Inflammatory macrophage treated with lipopolysaccharide for 1 hour (primary cell): Measurements from ENCODE around the gene TRAPPC10.
A peak's percentile ranks its signal among the peaks of the same experiment; 100 is the strongest.

Experiments used
- DNase-seq, 2 donors: peaks; one replicate each; pipeline ENCODE4 v3.0.0-alpha.2; 2020 to 2022

TRAPPC10 gene

DNA sequence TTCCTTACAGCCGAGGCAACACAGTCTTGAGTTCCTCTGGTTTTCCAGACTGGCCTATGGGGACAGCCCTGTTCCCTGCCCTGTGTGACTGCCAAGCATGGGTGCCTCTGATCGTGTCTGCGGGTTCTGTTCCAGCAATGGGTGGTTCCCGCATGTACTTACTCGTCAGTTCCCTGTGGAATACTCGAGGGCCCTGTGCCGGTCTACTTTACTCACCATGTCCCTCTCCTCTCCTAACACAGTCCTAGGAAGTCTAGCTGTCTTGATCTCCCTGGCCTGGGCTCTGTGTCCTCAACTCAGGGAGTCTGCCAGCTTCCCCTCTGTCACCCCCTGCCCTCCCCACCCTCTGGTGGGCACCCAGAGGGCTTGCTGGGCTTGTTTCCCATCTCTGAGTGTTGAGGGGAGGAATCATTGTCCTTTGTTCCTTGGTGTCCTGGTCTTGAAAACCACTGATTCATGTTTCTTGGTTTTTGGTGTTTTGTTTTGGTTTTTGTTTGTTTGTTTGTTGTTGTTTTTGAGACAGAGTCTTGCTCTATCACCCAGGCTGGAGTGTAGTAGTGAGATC is 36.0 kb downstream of the TRAPPC10 start:
- no peak for DNase-seq

- no peak for DNase-seq
Observed at GRCh38 chr21:44049182-44049581, 37.1 kb downstream of the TRAPPC10 start.

DNA sequence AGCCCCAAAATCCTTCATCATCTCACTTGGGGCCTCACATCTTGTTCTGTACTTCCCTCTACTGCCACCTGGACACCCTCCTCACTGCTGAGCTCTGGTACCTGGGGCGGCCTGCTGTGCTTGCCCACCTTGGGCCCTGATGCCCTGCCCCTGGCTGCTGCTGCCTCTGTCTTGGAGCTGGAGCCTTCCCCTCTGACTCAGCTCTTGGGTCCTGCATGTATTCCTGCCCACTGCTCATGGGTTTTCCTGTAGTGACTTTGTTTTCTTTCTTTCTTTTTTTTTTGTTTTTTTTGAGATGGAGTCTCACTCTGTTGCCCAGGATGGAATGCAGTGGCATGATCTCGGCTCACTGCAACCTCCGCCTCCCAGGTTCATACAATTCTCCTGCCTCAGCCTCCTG is 37.5 kb downstream of the TRAPPC10 start:
- DNase-seq: no peak

GRCh38 chr21:44050276-44050675 is 38.2 kb downstream of the TRAPPC10 start:
- no peak for DNase-seq

DNA sequence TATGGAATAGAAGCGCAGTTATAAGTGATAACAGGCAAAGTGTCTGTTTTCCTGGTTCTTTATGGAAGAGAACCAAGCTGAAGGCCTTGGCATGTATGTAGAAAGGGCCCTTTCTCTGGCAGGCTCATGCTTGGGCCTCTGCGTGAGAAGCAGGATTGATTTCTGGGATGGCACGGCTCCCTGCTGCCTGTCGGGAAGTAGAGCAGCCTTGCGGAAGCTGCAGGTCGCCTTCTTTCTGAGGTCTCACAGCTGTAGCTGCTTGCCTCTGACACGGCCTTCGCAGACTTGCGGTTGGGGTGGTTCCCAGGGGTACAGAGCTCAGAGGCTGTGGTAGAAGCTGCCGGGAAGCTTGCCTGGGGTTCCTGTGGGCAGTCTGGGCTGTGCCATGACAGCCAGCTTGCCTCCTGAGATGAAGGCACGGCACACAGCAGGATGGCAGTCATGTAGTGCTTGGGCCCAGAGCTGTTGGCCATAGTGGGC is 39.4 kb downstream of the TRAPPC10 start:
- no peak for DNase-seq

DNA sequence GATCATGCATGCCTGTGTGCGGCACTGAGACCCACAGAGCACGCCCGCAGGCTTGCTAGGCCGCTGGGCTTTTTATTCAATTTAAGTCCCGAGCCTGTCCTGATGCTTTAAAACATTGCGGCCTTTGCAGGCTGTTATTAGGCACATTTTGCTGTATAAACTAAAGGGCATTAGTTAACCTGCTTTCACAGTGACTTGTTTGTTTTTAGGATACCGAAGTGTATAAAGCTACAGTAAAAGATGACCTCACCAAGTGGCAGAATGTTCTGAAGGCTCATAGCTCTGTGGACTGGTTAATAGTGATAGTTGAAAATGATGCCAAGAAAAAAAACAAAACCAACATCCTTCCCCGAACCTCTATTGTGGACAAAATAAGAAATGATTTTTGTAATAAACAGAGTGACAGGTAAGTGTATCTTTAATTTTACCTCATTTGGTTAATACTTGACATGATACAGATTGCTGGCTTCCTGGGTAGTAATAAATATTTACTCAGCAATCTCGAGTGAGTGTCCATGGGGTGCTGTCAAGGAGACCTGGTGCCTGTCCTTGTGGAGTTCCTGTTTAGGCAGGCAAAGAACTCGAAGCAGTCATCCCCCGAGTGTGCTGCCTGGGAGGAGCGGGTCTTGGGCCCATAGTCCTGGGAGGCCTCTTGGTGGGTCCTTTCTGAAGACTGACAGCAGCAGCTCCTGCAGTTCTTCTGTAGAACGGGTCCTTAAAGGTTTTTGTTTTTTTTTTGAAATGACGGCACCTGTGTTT is 40.1 kb downstream of the TRAPPC10 start:
- no peak for DNase-seq

DNA sequence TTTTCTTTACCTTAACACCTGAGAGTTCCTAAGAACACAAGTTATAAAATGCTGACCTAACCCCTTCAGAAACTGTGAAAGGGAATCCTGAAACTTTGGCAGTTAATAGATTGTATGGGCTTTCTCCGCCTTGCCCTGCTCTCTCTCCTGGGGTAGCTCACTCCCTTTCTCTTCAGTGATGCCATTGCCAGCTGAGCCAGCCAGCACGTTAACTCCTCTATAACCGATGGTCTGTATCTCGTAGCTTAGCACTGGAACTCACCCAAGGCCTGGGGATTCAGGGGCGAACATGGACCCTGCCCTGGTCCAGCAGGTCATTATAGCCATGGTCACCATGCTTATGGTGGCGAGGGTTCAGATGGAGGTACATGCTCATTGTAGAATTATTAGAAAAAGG is 40.7 kb downstream of the TRAPPC10 start:
- DNase-seq: no peak

- no peak for DNase-seq
Observed at GRCh38 chr21:44053567-44053966, 41.5 kb downstream of the TRAPPC10 start.

DNA sequence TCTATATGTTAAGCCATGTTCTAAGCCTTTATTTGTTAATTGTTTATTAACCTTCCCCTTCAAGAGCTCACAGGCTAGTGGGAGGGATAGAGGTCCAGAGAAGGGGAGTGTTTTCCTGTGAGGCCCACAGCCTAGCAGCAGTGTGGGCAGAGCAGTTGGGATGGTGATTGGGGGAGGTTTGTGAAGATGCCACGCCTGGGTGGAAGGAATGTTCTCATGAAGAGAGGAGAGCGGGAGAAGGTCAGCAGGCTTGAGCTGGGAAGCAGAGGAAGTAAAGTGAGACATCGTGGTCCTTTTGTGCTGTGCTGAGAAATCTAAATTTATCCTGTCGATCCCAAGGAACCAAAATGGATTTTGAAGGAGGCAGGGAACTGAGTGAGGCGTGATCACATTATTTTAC is 42.6 kb downstream of the TRAPPC10 start:
- DNase-seq: no peak

- no peak for DNase-seq
Observed at GRCh38 chr21:44057055-44057454, 44.9 kb downstream of the TRAPPC10 start.

GRCh38 chr21:44057960-44058651 is 46.0 kb downstream of the TRAPPC10 start:
- DNase-seq: no peak

GRCh38 chr21:44058652-44058964 is 46.5 kb downstream of the TRAPPC10 start:
- no peak for DNase-seq

GRCh38 chr21:44058981-44059380 is 46.9 kb downstream of the TRAPPC10 start:
- no peak for DNase-seq

DNA sequence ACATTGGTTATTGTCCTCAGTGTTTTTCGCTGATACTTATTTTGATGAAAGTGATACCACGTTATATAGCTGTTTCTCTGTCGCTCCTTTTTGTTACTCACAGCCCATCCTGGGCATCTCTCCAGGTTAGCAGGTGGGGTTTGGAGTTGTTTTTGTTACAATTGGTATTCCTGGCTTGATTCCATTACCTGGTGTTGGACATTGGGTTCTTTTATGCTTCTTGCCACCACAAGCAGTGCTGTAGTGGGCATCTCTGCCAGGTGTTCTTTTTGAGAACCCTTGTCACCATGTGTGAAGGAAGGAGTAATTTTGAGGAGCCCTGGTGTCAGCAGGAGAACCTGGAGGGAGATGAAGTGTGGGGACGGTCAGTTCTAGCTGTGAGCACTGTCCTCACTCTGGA is 47.6 kb downstream of the TRAPPC10 start:
- DNase-seq: no peak

DNA sequence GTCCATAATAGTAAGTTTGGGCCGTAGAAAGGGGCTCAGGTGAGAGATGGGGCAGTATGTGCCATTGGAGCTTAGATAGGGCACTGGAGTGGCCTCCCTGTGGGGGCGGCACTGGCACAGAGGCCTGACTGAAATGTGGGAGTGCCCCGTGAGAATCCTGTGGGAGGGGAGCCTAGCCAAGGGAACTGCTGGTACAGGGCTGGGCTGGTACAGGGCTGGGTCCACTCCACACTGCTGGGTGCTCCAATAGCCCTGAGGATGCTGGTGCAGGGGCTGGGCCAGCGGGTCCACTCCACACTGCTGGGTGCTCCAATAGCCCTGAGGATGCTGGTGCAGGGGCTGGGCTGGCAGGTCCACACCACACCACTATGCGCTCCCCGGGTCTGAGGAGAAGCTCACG is 50.3 kb downstream of the TRAPPC10 start:
- DNase-seq: peak in 1 of 2 donors; percentile 43

DNA sequence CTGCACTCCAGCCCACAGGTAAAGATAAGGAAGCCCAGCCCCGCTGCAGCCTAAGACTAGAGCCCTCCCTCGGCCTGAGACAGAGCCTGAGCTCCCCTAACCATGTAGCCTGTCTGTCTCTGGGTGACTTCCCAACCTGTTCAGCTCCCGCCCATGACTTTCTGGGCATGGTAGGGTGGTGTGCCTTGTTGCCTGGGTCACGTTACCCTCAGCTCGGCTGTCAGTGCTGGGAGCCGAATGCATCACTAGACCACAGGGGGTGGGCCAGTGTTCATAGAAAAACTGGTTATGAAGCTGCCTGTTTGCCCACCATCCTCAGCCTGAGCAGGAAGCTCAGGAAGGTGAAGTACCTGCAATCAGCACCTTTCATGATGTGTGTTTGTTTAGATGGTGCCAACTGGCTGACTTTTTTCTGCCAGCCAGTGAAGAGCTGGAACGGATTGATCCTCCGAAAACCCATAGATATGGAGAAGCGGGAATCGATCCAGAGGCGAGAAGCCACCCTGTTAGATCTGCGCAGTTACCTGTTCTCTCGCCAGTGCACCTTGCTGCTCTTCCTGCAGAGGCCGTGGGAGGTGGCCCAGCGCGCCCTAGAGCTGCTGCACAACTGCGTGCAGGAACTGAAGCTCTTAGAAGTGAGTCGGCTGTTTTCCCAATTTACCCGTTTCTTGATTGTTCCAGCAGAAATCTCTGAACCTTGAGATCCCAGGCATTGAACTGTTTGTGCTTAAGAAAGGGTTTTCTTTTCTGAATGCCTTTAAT is 51.2 kb downstream of the TRAPPC10 start:
- DNase-seq: no peak

GRCh38 chr21:44064852-44065403 is 52.8 kb downstream of the TRAPPC10 start:
- no peak for DNase-seq

- DNase-seq: peak; percentile 38 to 73
Observed at GRCh38 chr21:44065428-44065827, 53.3 kb downstream of the TRAPPC10 start.

GRCh38 chr21:44066116-44066515 is 54.0 kb downstream of the TRAPPC10 start:
- DNase-seq: no peak

GRCh38 chr21:44067011-44067839 is 55.1 kb downstream of the TRAPPC10 start:
- DNase-seq: no peak

DNA sequence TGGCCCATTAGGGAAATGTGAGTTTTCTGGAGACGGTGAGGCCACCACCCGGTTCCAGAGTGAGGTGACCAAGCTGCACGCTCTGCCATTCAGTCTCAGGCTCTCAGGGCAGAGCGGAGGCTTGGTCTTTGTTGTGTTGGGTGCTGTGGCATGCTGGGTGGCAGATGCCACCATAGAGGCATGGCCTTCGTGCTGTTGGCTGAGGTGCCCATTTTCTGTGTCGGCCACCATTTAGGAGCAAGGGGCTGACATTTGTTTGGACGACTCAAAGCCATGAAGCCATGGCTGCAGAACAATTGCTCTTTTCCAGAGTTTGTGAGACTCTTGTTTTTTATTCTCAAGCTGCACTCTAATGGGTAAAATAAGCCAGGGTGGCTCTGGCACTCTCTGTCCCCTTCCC is 58.3 kb downstream of the TRAPPC10 start:
- no peak for DNase-seq
